NCI-H2081 treated with DMSO at 0.1 percent for 48 hours (cell line): ENCODE measurements around the gene STK11.

Source experiments
- DNase-seq: peaks from one replicate; lab custom pipeline; 2025; lab: John Stamatoyannopoulos, UW

The STK11 gene

DNA sequence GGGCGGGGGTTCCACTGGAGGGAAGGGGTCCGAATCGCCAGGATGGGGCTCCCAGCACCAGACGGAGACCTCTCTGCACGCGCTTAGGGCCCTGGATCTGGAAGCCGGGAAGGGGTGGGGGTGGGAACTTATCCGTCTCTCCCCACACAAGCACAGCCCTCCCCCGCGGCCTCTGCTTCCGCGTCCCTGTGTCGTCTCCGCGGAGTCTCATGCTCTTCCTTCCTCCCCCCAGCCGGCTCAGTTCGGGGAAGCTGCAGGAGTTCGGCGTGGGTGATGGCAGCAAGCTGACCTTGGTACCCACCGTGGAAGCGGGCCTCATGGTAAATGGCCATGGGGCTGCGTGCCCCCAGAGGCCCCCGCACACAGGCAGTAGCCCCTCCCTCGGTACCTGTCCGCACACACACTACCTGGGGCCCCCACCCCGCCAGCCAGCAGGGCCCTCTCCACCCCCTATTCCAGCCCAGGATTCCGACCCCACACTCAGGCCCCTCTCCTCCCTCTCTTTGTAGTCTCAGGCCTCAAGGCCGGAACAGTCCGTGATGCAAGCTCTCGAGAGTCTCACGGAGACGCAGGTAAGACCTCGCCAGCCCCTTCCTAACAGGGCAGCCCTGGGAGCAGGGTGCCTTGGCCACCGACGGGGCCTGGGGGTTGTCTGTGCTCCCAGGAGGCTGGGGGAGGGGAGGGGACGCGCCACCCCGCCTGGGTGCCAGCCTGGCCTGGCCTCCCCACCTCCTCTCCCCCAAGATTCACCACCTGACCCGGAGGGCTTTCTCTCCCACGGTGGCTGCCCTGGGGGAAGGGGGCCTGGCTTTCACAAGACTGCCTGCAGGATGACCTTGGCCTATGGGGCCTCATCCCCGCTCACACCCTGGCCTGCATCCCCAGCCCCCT is 46.0 kb downstream of the STK11 start:
- no peak for DNase-seq

DNA sequence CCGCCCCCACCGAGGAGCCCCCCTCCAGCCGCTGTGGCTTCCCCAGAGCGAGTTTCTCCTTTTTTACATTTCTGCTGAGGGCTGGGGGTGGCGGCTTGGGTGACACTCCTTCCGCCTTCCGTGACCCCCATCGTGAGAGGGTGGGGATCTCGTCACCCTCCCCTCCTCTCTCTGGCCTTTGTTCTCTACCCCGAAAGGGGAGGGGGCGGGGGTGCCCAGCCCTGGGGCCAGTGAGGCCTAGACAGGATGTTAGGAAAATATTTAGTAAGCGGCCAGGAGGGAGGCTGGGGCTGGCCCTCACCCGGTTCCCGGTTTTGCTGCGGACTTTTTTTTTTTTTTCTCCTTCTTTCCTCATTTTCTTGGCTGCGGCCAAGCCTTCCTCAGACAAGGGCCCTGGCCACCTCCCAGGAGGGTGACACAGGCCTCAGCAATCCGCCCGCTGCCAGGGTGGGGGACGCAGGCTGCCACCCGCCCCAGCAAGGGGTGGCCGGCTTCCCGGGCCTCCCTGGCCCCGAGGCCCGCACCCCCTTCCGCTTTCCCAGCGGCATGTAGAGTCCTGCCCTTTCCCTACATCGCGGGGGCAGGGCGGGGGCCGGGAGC is 46.7 kb downstream of the STK11 start:
- DNase-seq = no peak

DNA sequence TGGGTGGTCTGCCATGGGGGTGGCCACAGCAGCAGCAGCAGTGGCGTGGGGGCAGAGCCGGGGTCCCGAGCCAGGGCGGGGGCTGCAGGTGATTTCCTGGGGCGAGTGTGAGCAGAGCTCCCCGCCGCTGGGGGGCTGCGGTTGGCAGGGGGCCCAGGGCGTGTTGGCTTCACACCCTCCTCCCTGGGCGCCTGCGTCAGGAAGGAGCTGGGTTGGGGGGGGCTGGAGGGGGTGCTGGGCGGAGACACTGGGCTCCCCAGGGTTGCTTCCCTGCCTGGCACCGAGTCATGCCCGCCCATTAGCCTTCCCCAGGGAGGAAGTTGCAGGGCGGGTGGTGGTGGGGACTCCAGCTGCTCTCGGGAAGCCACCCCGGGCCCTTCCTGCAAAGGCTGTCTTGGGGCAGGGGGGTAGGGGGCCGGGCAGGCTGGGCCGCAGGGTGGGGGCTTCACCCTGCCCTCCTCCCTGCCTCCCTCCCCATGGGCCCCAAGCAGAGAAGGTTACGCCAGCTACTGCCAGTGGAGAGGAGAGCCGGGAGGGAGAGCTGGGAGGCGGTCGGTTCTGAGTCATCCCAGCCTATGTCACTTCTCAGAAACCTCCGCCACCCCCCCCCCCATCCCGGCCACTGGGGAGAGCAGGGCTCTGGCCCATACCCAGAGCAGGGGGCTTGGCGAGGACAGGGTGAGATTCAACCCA is 47.4 kb downstream of the STK11 start:
- DNase-seq = peak; percentile 37

DNA sequence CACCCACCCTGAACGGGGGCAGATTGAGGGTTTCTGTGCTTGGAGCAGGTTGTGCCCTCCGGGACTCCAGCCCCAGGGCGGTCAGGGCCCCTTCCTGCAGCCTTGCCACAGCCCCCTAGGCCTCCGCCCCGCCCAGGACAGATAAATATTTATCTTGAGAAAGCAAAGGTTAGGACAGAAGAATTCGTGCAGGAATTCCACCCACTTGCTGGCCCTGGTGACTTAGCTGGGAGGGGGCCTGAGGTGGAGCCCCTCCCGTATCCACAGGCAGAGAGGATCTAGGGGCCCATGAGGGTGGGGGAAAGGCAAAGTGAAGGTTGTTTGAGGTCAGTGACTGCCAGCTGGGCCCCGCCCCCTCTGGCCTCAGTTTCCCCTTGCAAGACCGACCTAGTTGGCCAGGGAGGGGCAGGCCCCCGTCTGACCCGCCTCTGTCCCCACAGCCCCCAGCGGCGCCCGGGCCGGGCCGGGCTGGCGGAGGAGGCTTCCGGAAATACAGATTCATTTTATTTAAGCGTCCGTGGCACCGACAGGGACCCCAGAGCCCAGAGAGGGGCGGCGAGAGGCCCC is 48.0 kb downstream of the STK11 start:
- DNase-seq = no peak

DNA sequence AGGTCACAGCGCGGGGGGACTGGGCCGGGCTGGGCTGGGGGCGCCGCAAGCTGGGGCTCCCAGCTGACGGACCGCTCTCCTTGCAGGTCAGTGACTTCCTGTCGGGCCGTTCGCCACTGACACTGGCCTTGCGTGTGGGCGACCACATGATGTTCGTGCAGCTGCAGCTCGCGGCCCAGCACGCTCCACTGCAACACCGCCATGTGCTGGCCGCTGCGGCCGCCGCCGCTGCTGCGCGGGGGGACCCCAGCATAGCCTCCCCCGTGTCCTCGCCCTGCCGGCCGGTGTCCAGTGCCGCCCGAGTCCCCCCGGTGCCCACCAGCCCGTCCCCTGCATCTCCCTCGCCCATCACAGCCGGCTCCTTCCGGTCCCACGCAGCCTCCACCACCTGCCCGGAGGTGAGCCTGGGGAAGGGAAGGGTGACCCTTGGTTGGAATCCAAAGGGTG is 48.5 kb downstream of the STK11 start:
- no peak for DNase-seq

DNA sequence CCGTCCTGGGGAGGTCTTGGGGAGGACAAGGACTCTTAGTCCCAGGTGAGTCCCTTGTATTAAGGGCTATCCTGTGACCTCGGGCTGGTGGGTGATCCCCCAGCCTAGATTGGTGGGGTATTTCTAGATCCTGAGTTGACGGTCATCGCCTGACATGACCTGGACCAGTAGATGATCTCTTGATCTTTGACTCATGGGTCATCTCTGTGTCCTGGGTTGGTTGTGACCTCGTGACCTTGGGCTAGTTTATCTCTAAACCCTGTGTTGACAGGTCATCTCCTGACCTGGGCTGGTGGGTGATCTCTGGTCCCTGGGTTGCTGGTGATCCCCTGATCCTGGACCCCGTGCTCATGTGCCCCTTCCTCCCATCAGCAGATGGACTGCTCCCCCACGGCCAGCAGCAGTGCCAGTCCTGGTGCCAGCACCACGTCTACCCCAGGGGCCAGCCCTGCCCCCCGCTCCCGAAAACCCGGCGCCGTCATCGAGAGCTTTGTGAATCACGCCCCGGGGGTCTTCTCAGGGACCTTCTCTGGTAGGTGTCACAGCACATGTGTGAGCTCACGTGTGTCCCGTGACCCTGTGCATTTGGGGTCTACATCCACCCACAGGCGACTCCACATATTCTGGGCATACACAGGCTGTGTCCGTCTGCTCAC is 49.1 kb downstream of the STK11 start:
- no peak for DNase-seq

DNA sequence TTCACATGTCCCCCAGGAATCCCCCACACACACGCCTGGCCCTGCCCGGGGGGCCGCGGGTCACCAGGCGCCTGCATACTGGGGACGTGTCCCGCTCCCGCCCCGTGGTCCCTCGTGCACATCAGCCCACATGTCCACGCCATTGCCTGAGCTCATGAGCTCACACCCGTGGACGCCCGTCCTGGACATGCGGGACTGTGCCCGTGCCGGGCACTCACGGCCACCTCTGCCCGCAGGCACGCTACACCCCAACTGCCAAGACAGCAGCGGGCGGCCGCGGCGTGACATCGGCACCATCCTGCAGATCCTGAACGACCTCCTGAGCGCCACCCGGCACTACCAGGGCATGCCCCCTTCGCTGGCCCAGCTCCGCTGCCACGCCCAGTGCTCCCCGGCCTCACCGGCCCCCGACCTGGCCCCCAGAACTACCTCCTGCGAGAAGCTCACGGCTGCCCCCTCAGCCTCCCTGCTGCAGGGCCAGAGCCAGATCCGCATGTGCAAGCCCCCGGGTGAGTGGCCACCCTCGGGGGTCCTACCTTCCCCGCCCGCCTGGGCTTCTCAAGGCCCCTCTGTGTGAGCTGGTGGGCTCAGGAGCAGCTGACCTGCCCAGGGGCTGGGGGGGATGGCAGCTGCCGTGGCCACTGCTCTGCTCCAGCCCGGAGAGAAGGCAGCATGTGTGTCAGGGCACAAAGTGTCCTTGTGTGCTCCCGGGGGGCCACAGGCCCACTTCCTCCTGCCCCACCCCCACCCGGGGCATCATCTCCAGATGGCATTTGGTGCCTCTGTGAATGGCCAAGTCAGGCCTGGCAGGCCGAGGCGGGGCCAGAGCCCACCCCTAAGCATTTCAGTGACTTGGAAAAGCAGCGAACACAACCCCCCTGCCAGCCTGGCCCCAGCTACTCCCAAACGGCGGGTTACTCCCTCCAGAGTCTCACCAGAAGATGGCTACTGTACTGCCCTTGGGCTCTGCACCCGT is 49.9 kb downstream of the STK11 start:
- DNase-seq = no peak

DNA sequence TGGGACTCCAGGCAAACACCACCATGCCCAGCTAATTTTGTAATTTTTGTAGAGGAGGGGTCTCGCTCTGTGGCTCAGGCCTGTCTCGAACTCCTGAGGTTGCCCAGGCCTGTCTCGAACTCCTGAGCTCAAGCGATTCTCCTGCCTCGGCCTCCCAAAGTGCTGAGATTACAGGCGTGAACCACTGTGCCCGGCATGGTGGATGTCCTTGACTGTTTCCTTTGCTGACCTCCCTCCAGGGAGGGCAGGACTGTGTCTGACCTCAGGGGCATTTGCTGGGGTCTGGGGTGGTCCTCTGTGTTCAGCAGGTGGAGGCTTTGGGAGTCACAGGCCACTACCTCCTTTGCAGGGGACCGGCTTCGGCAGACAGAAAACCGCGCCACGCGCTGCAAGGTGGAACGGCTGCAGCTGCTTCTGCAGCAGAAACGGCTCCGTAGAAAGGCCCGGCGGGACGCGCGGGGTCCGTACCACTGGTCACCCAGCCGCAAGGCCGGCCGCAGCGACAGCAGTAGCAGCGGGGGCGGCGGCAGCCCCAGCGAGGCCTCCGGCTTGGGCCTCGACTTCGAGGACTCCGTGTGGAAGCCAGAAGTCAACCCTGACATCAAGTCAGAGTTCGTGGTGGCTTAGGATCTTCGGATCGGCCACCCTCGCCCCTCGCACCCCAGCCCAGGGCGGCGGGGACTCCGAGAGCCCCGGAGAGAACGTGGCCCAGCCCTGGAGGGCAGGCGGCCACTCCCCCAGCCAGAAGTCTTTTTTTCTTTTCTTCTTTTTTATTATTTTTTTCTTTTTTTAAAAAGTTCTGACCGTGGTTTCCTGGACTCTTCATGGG is 51.3 kb downstream of the STK11 start:
- DNase-seq = no peak

DNA sequence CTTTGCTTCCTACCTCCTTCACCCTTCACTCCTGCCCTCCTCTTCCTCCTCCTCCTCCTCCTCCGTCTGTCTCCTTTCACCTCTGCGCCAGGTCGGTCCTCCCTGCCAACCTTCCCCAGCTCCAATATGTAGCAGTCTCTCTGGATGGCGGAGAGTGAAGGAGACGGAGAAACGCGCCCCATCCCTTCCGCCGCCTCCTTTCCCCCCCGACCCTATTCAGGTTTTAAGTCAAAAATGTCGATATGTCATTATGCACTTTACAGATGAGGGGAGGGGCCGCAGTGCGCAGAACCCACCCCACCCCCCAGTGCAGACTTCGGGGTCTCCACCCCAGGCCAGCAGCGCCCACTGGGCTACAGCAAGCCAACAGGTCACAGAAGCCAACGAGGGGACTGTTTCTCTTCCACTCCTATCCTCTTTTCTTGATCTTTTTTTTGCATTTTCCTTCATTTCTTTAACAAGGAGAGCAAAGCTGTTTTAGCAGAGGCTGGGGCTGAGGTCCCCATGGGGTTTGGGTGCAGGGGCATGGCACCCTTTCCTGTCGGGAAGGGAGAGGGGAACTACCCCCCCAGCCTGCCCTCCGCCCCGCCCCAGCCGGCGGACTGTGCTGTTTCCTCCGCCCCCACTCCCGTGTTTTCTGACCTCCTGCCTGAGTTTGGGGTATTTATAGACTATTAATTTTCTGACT is 52.0 kb downstream of the STK11 start:
- no peak for DNase-seq

DNA sequence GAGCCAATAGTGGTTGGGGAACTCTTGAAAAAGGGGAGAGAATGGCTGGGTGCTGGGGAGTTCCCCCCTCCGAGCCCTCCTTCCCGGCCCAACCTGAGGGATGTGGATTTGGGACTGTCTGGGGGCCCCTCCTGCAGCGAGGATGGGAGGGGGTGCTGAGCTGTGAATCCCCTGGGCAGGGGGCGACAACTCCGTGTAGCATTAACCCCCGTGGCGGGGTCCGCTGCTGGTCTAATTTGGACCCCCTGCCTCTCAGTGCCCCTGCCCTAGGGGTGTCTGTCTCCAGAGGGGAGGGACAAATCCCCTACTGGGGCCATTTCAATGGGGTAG is 52.5 kb downstream of the STK11 start:
- DNase-seq = no peak

DNA sequence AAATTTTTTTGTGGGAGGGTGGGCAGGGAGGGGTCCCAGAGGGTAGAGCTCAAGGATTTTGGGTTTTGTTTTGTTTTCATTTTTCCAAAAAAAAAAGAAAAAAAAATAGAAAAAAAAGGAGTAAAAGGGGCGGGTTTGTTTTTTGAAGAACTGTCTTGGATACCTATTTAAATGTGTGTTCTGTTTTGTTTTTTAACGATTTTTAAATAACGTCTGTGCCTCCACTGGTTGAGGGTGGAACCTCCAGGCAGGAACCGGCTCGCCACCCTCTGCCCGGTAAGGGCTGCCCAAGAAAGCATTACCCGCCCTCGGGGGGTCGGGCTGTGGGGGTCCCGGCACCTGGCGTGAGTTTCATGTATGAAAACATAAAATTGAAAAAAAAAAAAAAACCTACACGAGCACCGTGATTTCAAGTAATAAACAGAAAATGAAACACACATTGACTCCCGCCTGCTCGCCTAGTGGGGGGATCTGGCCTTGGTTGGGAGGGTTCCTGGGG is 53.2 kb downstream of the STK11 start:
- DNase-seq = no peak

DNA sequence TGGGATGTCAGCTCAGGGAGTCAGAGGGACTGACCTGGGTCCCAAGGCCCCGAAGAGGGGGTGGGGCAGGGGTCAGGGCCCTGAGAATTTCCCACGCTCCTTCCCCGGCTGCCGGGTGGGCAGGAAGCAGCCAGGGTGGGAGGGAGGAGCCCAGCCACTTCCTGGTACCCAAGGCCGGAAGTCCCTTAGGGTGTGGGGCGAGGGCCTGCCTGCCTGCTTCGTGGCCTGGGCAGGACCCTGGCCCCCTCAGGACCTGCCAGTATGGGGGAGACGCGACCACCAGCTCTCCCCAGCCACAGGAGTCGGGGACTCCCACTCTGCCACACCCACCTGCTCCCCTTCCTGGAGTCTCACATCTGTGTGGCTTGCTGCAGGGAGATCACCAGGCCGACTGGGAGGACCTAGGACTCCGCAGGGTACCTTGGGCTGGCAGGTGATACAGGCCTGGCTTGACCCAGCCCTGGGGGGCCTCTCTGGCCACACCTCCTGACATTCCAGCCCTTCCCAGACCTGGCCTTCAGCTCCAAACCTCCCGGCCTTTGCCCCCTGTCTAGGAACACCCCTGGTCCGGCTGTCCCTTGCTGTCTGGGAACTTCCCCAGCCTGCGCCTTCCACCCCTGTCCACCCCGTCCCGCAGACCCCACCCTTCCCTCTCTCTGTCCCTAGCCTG is 53.8 kb downstream of the STK11 start:
- no peak for DNase-seq

DNA sequence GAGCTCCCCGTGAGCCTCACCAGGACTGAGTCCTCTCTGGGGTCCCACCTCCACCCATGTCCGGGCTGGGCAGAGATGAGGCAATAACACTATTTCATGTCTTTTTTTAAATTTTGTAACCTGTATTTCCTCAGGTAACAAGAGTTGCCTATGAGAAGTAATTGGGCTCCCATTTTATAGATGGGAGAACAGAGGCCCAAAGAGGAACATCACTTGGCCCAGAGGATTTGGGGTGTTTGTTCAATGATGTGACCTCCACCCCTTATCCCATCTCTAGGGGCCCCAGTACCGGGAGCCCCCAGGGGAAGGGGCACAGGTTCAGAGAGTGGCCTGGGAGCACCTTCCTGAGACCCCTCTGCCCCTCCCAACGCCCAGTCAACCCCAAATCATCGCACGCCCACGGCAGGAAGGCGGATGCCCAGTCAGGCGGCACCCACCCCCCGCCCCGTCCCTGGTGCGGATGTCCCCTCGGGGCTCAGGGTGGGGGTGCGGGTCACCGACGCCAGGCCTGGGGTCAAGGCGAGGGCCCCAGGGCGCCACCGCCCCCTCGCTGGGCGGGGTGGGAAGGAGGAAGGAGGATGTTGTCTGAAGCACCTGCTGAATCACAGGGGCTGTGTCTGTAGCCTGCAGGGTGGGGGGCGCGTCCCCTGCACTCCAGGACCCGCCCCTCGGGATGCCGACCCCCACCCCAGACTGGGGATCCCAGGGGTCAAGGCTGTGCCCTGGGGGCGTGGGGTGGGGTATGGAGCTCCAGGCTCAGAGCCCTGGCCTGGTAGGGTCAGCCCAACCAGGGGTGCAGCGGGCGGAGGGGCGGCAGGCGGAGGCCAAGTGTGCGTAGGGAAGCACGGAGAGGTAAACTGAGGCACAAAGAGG is 54.5 kb downstream of the STK11 start:
- no peak for DNase-seq

DNA sequence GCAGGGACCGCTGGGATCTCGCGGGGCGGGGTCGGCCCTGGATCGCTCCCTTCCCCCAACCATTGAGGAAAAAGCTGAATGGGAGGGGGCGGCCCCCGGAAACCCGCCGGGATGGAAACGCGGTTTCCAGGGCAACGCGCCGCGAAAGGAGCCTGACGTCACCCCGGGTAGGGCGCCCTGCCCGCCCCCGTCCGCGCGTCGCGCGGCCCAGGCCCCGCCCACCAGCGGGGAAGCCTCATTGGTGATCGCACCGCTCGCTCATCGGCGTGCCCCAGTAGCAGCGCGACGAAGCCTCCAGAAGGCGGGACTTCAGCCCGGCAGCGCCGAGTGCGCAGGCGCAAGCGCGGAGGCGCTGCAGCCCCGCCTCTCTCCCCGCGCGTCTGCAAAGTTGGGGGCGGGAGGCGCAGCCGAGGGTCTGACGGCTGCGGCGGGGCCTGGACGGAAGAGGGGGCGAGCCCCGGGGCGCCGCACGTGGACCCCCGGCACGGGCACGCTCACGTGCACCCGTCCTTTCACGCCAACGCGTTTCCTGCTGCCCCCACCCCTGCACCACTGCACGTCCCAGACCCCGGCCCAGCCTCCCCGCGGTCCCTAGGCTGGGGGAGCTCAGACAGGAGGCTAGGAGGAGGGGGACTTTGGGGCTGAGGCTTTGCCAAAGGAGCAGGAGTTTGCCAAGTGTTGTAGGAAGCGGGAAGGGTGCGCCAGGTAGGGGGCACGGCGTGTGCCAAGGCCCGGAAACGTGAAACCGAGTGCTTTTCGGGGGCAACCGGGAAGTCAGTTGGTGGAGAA is 55.4 kb downstream of the STK11 start:
- DNase-seq = peak; percentile 85

DNA sequence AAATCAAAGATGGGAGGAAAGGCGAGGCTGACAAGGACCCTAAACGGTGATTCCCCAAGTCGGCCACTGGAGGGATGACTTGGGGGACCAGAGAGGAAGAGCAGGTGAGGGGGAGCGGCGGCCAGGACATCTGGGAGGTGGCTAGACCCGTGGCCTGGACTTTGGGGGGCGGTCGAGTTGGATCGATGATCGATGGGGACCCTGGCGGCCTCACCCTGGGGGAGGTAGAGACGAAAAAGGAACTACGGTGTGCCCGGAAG is 55.9 kb downstream of the STK11 start:
- no peak for DNase-seq

DNA sequence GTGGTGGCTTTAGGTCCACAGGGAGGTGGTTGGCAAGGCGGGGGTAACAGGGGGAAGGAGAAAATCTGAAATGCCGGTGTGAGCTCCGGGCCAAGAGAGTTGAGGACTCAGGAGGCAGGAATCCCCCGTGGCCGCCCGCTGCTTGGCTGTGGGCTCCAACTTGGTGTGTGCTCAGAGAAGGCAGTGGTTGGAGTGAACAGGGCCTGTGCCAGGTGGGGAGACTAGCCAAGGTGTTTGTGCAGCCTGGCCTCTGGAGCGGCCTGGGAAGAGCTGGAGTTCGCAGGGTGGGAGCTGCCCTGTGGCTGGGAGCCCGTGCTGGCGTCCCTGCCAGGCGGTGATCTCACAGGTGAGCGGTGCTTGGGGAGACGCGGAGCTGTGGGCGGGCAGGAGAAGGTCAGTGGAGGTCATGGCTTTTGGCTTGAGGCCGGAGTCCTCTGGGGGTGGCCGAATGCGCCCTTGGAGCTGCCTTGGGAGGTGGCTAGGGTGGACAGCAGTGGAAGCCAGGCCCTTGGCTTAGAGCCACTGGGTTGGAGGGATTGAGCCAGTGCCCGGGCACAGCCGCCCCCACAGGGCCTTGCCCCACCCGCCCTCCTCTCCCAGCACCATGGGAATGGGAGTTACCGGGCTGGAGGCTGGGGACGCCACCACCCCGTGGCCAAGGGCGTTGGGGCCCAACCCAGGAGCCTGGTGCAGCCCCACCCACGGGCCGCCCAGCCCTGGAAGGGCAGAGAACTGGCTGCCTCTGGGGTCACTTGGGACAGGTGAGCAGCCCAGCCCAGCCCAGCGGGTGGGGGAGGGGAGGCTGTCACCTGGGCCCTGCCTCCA is 56.4 kb downstream of the STK11 start:
- DNase-seq = no peak
